ENCODE data around the gene LYZL1.
"Not testable (repeated sequence)": the region's sequence is repeated elsewhere in the genome, so short reads cannot be mapped to it uniquely, and the experiment has no call there.

The LYZL1 gene

DNA sequence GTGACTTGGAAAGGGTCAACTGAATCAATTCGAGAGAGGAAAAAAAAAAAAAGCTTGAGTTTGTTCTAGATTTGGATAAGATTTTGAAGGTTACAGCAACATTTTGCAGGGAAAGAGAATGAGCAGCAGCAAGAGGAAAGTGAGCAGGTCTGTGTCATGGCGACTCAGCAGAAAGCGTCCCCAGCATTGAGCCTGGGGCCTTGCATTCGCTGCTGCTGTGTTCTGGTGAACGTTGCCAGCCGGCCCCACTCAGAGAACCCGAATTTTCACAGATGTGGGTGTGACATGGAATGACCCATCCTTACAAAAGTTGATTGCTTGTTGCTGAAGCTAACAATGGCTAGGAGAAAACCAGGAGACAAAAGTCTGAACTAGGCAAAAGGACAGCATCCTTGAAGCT is 21.6 kb downstream of the LYZL1 start:
- not testable (repeated sequence) for DNase-seq

- no peak for DNase-seq
These were observed 24.2 kb downstream of the LYZL1 start for GRCh38 chr10:29313071-29313470.

GRCh38 chr10:29314726-29315125 is 25.9 kb downstream of the LYZL1 start:
- no peak for DNase-seq

DNA sequence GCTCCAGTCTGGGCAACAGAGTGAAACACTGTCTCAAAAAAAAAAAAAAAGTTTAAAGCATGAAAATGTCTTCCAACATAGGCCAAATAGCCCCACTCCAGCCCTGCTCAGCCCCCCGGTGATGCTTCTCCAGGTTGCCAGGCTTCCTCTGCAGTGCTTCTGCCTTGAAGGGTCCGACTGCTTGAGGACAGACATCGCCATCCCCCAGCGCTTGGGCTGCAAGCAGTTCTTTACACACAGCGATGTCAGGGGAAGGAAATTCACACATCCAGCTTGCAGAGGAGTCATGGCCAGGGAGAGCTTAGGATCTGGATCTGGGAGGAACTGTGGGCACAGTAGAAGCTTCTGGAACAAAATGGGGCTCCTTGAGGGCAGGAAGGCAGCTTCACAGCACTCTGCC is 26.9 kb downstream of the LYZL1 start:
- no peak for DNase-seq

DNA sequence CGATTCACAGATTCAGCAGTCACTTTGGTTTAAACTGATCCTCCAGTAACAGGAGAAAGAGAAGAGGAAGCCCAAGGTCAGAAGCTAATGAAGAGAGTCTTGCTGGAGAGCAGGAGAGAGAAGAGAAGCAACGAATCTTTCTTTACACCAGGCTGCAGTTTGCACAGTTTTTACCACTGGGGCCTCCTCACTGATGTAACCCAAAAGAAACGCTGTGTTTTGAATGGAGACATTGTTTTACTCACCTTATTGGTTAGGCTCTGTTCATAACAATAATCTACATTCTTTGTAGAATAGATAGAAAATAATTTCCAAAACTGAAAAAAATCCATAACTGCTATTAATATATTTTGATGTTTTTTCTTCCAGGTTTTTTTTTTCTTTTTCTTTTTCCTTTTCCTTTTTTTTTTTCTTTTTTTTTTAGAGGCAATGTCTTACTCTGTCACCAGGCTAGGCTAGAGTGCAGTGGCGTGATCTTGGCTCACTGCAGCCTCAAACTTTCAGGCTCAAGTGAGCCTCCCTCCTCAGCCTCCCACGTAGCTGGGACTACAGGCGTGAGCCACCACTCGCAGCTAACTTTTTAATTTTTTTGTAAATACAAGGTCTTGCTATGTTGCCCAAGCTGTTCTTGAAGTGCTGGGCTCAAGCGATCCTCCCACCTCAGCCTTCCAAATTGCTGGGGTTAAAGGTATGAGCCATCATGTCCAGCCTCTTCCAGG is 27.6 kb downstream of the LYZL1 start:
- DNase-seq = no peak

DNA sequence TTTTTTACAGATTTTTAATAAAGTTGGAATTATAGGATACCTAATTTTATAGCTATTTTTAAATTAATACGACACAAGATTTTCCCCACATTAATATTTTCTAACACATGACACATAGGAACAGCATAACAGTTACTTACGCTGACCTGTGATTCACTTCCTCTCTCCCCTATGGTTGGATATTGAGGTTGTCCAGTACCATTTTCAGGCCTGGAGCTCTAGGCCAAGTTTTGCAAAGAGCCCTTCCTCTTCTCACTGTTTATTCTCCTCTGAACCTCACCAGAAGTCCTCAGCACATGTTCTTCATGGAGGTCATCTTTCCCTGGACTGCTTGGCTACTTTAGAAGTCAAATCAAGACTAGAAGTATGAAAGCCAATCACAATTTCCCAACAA is 28.2 kb downstream of the LYZL1 start:
- DNase-seq = no peak

GRCh38 chr10:29317423-29318021 is 28.7 kb downstream of the LYZL1 start:
- no peak for DNase-seq

DNA sequence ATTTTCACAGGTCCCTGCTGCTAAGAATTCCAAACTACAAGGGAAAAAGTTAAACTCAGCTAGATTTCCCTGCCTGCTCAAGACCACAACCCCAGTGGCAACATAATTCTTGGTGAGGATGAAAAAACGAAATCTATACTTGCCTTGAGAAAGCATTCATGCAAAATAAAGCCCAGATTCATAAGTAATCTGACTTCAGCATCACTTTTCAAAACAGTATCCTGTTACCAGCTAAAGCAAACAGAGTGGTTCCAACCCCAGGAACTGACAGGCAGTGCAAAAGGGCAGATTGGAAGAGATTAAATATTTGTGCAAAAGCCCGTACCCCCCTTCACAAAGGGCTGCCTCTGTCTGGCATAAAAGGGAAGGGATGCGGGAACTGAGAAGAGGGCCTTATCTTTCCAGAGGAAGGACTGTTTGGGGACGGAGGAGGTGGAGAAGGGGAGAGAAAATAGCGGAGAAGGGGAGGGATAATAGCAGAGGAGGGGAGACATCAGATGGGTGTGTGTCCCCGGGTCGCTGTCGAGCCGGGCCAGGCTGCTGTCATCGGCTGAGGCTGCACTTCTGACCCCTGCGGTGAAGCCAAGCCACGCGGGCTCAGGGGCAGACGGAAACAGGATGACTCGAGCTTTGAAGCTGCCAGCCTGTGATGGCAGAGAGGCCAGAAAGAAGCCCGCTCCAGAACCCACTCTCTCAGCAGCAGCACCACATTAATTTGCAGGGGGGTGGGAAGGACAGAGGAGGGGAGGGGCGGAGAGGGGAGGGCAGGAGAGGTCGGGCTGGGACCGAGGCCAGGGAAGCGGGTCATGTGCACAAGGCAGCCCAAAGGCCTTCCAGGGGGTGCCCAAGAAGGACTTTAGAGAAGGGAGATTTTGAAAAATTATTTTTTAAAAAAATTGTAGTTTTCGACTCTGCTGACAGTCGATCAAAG is 29.5 kb downstream of the LYZL1 start:
- DNase-seq = peak in 1 of 2 donors; percentile 2

DNA sequence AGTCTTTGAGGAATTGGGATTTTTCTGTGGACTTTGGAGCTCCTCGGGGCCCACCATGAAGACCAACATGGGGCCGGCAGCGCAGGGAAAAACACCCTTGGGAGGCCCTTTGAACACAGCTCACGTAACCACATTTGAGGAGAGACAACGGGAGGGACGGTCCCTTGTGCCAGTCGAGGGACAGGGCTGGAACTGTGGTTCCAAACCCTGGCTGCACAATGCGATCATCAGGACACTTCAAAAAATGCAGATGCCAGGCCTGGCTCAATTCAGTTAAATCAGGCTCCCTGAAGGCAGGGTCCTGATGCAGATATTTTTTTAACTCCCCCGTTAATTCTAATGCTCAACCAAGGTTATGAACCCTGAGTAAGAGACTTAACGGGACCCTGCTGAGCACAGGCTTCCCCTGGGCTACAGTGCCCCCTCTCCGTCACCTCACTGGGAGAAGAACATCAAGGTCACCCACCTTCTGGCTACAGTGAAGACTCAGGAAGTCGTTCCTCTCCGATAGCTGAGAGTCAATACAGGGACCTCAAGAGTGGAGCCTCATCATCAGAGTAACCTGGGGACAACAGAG is 30.4 kb downstream of the LYZL1 start:
- DNase-seq = no peak

- not testable (repeated sequence) for DNase-seq
These were observed 31.8 kb downstream of the LYZL1 start for GRCh38 chr10:29320680-29321121.

GRCh38 chr10:29321656-29322055 is 32.8 kb downstream of the LYZL1 start:
- no peak for DNase-seq

DNA sequence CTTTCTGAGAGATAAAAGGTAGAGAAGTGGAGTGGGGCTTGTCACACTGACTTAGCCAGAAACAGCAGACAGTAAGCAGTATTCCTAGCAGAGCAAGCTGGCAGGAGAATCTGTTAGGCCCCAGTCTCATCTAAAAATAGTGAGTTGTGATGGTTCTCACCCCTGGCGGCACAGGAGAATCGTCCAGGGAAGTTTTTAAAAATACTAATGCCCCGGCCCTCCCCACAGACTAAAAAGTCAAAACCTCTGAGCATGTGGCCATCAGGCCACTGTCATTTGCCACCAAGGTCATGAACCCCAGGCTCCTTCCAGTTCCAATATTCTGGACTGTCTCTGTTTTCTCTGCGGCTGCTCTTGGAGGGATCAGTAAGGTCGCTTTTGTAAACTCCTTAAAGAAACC is 34.0 kb downstream of the LYZL1 start:
- no peak for DNase-seq

GRCh38 chr10:29323367-29323766 is 34.5 kb downstream of the LYZL1 start:
- DNase-seq = no peak

GRCh38 chr10:29324220-29324841 is 35.5 kb downstream of the LYZL1 start:
- DNase-seq = no peak

- no peak for DNase-seq
These were observed 37.4 kb downstream of the LYZL1 start for GRCh38 chr10:29326299-29326698.

DNA sequence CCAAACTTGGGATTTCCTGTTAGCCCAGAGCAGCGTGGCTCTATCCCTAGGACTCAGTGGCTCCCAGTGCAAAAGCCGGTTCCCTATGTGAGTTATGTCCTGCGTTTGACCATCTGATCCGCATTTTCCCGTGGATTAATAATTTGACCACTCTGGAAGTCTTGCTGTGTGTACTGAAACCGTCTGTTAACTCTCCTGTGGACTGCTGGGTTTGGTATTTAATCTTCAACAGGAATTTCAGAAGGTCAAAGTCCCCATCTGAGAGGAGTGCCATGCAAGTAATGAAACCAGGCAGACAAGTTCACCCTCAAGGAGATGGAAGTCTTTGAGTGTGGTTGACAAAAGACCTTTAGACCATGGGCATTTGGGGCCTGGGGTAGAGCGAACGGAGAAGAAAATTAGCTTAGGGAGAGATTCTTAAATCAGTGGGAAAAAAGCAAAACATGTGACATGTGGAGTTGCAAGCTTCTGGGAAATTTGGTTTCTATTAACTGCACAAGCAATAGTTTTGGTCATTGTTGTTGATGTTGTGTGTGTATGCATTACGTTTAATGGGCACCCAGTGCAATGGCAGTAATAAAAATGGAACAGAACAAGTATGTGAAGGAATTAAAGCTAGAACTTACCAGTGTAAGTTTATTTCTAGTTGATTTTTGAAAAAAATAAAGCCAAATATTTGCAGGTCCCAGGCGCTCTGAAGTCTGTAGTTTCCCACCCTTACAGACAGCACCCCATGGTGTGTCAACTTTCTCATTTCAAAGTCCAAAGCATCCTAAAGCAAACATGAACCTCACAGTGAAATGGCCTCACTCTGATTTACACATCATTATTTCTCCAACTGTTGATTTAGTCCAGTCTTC is 38.2 kb downstream of the LYZL1 start:
- DNase-seq = no peak

DNA sequence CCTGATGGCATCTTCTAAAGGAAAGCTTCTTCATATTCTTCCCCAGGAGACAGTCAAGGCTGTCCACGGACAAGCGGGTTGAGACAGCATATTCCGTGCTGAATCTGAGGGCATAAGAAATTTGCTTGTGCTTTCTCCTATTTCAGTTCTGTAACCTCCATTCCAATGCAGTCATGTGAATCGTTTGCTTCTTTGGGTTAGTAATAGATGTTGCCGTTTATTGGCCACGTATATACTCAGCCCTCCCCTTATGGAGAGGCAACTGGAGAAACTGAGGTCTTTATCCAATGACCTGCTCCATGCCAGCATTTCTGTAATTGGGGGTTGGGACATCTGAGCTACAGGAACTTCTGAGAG is 38.9 kb downstream of the LYZL1 start:
- no peak for DNase-seq

- DNase-seq = no peak
These were observed 40.1 kb downstream of the LYZL1 start for GRCh38 chr10:29328983-29329382.

DNA sequence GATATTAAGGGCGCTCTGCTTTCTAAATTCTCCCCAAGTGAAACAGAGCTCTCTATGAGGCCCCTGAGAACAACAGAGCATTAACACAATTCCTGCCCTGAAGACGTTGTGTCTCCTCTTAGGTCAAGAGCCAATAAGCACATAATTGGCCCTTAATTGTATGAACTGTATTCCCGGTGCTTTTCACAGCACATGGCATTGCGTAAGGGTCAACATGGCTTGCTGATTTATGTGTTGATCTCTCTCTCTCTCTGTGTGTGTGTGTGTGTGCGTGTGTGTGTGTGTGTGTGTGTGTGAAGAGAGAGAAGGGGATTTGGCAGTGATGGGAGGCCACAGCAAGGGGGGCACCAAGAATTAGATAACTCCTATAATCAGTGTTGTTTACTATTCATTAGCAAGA is 40.5 kb downstream of the LYZL1 start:
- no peak for DNase-seq

DNA sequence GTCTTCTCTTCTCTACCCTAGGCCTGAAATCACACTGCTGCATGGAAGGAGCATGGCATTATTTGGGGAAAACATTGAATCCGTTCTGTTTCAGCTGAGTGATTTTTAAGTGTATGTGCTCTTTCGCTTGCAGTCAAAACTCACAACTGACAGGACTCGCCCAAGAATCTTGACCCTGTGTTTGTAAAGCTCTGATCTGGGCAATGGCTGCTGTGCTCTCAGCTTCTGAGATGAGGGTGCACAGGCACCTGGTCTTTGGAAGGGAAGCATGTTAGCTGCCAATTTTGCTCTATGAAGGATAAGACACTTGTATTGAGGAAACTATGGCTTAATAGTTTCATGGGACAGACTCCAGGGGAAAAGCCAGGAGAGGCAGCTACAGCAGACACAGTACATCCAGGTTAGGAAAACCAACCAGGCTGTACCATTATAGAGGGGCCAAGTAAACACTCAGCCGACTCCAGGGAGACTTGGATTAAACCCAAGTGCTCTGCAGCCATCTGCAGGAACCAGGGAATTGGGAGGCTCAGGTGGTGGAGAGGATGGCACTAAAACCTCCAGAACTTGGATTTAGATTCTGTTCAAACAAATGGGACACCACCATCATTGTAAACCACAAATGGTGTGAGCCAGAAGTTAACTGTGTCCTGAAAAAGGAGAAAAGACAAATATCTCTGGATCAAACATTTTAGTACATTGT is 43.3 kb downstream of the LYZL1 start:
- DNase-seq = no peak

- no peak for DNase-seq
These were observed 43.9 kb downstream of the LYZL1 start for GRCh38 chr10:29332761-29333148.
